Left ventricle myocardium superior (tissue), 1 donor: Measurements from ENCODE around the gene SPRR2A. TPM values are rescaled to one million over a fixed set of nuclear protein-coding genes. Genes with fewer than 3 reads are reported as not detected.
"Not testable (repeated sequence)": the region's sequence is repeated elsewhere in the genome, so short reads cannot be mapped to it uniquely, and the experiment has no call there.

Experiments used
- ATAC-seq: fragments of 200-7000 bp; cut with Tn5 transposase; one replicate; pipeline ENCODE4 v1.9.1; 2020; ENCODE audit warnings: mild to moderate bottlenecking, moderate library complexity
- DNase-seq: peaks from one replicate; pipeline ENCODE4 v3.0.0-alpha.2; 2020
- intact Hi-C: fragments of 100-400 bp; cut with micrococcal nuclease; formaldehyde crosslinking; loops from one replicate; pipeline ENCODE4 v1.11.0; 2022
- total RNA-seq: library from RNA; stranded (reverse); fragmentation: NEBNext Ultra II Directional; extraction: Animal tissue kit (Norgen Biotek cat#: 25700); gene quantifications from one replicate; pipeline ENCODE4 v1.2.1, GENCODE V29; 2021
- donor health status: DM: no; HTN: yes; CAD: no; lungs with severe emphysema.

The SPRR2A gene
- total RNA-seq, 1 donor from 2014 or later = not detected

GRCh38 chr1:153030895-153031294 is 26.4 kb downstream of the SPRR2A start, which contains the start of gene SPRR1B:
Gene SPRR1B (plus strand): TSS chr1:153031203. CDS start chr1:153032346, 1,143 bp downstream.
- DNase-seq (no peak), ATAC-seq (no peak)
- intact Hi-C loops = no loop called here

GRCh38 chr1:153028766-153029165 is 28.5 kb downstream of the SPRR2A start:
- DNase-seq = no peak
- intact Hi-C loops = no loop called here
- ATAC-seq = no peak

GRCh38 chr1:153025797-153026196 is 31.5 kb downstream of the SPRR2A start:
- ATAC-seq (no peak), DNase-seq (no peak)
- intact Hi-C loops = no loop called here

DNA sequence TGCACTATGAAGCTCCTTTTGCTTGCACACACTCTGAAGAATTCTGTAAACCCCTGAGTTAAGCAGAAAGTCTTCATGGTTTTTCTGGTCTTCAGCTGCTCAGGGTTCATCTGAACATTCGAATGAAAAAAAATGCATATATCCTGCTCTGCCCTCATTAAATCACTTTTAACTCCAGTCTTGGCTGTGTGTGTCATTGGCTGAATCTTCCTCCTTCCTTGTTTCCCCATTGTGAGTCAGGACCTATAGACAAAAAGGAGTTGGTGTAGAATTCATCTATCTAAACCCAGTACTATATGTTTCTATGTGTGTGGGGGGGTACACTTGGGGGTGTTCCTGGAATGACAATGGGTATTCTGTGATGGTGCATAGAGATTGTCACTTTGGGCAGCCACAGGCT is 32.9 kb downstream of the SPRR2A start:
- intact Hi-C loops = no loop called here
- ATAC-seq (no peak), DNase-seq (no peak)

DNA sequence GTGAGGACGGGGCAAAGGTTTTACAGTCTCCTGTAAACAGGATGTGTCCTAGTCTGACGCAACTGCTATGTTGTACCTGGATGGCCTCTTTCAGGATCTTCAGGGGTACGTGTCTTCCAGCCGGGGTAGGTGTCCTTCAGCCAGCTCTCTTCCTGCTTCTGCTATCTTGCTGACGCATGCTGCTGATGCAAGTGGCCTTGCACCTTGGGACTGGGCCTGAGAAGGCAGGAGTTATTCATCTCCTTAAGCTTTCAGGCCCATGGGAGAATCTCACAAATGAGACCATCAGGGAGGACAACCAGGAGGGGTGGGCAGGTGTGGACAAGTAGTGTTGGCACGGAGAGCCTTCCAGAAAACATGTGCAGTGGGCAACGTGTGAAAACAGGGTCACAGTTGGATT is 34.2 kb downstream of the SPRR2A start:
- ATAC-seq (no peak), DNase-seq (no peak)
- intact Hi-C loops = no loop called here

DNA sequence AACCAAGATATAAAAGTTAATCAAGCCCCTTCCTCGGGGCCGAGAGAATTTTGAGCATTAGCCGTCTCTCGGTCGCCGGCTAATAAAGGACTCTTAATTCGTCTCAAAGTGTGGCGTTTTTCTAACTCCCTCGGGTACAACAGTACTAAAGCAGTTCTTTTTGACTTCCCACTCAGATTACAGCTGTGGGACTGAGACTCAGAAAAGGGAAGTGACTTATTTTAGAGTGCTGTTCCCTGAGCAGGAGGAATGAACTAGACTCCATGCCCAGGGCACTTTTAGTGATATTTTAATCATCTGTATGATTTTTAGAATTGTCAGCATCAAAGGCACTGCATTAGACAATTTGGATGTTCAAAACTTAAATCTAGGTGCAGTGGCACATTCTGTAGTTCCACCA is 35.0 kb downstream of the SPRR2A start:
- DNase-seq, intact Hi-C loops, ATAC-seq: not testable (repeated sequence)

DNA sequence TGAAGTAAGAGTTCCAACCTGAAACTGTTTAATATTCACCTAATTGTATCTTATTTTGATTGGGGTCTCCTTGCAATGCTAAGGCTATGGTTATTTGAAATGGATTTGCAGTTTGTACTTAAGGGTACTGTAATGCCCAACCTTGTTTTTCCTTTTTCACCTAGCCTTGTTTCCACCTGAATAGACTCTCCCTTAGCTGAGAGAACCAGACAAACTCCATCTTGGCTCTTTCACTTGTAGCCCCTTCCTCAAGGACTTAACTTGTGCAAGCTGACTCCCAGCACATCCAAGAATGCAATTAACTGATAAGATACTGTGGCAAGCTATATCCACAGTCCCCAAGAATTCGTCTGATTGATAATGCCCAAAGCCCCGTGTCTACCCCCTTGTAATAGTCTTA is 35.5 kb downstream of the SPRR2A start:
- DNase-seq, ATAC-seq, intact Hi-C loops: not testable (repeated sequence)

- intact Hi-C loops, DNase-seq, ATAC-seq: not testable (repeated sequence)
These were observed 46.0 kb downstream of the SPRR2A start for GRCh38 chr1:153011235-153011758.

Other genes with a start within 250 kb of the SPRR2A start
- not detected for gene LCE1B, start 245.5 kb downstream of the SPRR2A start, total RNA-seq
- not detected for gene LCE1A, start 230.0 kb downstream of the SPRR2A start, total RNA-seq
- gene LCE6A, start 214.7 kb downstream of the SPRR2A start, total RNA-seq = not detected
- gene LCE7A, start 197.5 kb downstream of the SPRR2A start, total RNA-seq = not detected
- not detected for gene SMCP, start 179.2 kb downstream of the SPRR2A start, total RNA-seq
- gene IVL, start 149.0 kb downstream of the SPRR2A start, total RNA-seq = not detected
- not detected for gene SPRR5, start 110.3 kb downstream of the SPRR2A start, total RNA-seq
- gene SPRR4, start 86.9 kb downstream of the SPRR2A start, total RNA-seq = not detected
- gene SPRR1A, start 73.4 kb downstream of the SPRR2A start, total RNA-seq = not detected
- not detected for gene SPRR3, start 55.8 kb downstream of the SPRR2A start, total RNA-seq
- gene SPRR1B, start 26.3 kb downstream of the SPRR2A start, total RNA-seq = not detected
- not detected for gene SPRR2D, start 16.4 kb downstream of the SPRR2A start, total RNA-seq
- not detected for gene SPRR2B, start 14.1 kb upstream of the SPRR2A start, total RNA-seq
- gene SPRR2E, start 37.0 kb upstream of the SPRR2A start, total RNA-seq = not detected
- gene SPRR2F, start 56.0 kb upstream of the SPRR2A start, total RNA-seq = not detected
- not detected for gene SPRR2G, start 93.4 kb upstream of the SPRR2A start, total RNA-seq
- gene LELP1, start 145.9 kb upstream of the SPRR2A start, total RNA-seq = not detected
- gene PRR9, start 160.1 kb upstream of the SPRR2A start, total RNA-seq = not detected
- gene LORICRIN, start 202.2 kb upstream of the SPRR2A start, total RNA-seq = not detected